Activated T-cell treated with anti-CD3 and anti-CD28 coated beads, Interleukin-2, amount 50 U/mL, for 48 hours (primary cell): ENCODE results near the gene CDC34.
"Not testable (repeated sequence)": the region's sequence is repeated elsewhere in the genome, so short reads cannot be mapped to it uniquely, and the experiment has no call there.

ENCODE experiments used
- DNase-seq, 2 experiments: peaks; one replicate each; pipeline ENCODE4 v3.0.0-alpha.2; 2020

CDC34 gene

GRCh38 chr19:574658-575526 is 43.3 kb downstream of the CDC34 start:
- DNase-seq = no peak

GRCh38 chr19:575527-576506 is 44.3 kb downstream of the CDC34 start:
- DNase-seq = no peak

GRCh38 chr19:576768-577438 is 45.3 kb downstream of the CDC34 start:
- no peak for DNase-seq

DNA sequence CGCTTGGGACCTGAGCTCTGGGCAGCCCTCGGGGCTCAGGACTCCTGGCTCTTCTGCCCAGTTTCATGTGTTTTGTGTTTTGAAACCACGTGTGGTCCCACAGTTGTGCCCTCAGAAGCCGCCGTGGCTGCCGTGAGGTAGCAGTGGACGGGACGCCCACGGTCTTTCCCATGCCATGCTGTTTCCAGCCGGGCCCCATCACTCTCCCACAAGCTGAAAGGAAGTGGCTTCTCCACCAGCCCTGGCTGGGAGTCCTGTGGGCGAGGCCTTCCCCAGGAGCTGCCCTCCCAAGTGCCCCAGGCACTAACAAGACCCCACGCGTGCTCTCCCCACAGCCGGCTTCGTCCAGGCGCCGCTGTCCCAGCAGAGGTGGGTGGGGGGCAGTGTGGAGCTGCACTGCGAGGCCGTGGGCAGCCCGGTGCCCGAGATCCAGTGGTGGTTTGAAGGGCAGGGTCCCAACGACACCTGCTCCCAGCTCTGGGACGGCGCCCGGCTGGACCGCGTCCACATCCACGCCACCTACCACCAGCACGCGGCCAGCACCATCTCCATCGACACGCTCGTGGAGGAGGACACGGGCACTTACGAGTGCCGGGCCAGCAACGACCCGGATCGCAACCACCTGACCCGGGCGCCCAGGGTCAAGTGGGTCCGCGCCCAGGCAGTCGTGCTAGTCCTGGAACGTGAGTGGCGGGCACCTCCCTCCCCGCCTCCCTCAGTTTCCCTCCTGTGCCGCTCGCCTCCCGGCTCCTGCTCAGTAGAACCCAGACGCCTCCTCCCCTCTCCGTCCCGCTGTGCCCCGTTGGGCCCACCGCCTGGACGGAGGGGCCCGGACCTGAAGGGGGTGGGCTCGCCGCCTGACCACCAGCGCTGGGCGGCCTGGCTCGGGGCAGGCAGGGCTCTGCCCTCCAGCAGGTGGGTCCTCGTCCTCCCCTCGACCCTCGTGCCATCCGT is 46.2 kb downstream of the CDC34 start:
- no peak for DNase-seq

DNA sequence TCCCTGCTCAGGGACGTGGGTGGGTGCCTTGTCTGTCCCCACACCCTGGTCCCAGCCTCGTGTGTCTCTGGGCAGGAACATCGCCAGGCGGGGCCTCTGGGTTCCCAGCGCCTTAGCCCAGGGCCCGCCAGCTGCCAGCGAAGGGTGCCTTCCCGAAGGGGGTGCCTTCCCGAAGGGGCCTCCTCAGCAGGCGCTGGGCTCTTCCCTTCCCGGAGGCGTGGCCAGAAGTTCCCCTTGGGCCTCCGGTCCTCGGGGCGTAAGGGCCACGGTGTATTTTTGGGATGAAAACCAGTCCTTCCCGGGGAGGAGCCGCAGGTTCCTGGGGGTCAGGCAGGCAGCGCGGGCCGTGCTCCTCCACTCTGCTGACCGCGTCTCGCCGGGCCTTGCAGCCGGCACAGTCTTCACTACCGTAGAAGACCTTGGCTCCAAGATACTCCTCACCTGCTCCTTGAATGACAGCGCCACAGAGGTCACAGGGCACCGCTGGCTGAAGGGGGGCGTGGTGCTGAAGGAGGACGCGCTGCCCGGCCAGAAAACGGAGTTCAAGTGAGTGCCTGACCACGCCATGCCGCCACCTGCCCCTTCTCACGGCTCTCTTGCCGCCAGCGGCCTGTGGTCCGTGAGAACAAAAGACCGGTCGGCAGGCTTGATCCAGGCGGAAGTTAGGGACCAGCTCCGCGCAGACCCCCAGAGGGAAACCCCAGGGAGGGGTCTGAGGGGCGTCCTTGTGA is 47.7 kb downstream of the CDC34 start:
- no peak for DNase-seq

DNA sequence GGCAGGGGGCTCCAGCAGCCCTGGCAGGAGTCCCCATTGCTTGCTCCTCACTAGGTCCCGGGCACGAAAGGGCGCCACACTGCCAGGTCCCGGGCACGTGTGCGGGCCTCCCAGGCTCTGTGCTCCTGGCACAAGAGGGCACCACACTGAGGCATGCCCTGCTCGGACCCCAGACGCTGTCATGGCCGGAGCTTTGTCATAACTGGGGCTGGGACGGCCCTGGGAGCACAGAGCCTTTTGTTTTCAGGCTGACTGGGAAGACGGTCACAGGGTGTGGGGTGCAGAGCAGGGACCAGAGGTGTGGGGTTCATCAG is 48.2 kb downstream of the CDC34 start:
- DNase-seq = no peak

GRCh38 chr19:580274-580835 is 48.8 kb downstream of the CDC34 start:
- no peak for DNase-seq

GRCh38 chr19:581399-582111 is 50.0 kb downstream of the CDC34 start:
- DNase-seq = no peak

GRCh38 chr19:582497-583197 is 51.1 kb downstream of the CDC34 start:
- DNase-seq = no peak

DNA sequence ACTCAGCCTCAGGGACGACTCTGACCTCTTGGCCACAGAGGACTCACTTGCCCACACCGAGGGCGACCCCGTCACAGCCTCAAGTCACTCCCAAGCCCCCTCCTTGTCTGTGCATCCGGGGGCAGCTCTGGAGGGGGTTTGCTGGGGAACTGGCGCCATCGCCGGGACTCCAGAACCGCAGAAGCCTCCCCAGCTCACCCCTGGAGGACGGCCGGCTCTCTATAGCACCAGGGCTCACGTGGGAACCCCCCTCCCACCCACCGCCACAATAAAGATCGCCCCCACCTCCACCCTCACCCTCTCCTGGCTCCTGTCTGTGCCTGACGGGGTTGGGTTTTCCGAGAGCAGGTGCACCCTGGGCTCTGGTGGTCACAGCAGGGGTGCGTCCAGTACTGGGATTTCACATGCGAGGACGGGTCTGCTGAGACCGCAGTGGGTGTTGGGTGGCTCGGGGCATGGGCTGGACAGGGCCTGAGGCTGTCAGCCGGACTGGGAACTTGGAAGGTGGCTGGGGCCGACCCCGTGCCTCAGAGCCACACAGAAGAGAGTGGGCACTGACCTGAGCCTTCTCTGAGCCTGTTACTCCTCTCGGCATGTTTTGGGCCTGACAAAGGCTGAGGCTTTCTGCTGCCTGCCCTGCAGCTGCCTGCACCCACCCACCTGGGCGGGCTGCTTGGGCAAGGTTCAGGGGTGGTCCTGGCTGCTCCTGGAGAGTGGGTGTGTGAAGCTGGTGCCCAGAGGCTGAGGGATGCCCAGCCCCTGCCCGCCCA is 51.8 kb downstream of the CDC34 start:
- no peak for DNase-seq

DNA sequence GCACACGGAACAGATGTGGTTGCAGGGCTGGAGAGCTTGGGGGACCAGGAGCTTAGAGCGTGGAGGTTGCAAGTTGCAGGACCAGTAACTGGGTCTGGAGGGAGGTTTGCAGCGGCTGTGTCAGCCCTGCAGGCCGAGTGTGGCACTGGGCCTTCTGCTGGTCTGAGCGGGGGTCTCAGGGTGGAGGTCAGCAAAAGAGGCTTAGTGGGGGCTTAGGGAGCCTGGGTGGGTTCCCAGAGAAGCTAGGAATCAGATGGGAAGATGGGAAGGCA is 52.3 kb downstream of the CDC34 start:
- DNase-seq = no peak

DNA sequence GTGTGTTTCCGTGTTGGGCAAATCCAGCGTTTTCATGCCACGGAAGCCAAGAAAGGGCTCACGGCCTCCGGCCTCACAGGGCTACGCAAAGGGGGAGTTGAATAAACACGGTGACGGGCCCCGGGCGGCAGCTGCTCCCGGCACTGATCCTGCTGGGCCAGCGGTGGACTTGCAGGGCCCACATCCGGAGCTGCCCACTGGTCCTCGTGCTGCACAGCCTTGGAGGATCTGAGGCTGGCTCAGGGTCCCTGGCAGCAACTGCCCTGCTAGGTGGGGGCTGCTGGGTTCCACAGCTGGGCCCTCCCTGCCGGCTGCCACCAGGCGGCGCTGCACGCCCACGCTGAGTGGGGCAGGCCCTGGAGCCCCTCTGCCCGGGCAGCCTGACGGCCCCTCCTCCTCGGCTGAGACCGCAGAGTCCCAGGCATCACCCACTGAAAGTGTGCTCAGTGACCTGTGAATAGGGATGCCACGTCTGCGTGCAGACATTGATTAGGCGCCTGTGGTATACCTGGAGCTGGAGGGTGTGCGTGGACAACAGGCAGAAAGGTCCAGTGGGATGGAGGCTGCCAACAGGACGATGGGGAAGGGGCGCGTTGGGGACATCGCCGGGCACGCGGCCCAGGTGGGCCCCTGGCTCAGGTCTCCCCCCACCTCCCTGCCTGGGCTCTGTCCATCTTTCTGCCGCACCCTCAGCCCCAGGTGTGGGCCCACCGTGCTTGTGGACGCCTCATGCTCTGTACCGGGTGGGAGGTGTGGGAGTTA is 52.9 kb downstream of the CDC34 start:
- DNase-seq = peak; percentile 73 to 83

- not testable (repeated sequence) for DNase-seq
These were observed 53.6 kb downstream of the CDC34 start for GRCh38 chr19:585146-585545.

DNA sequence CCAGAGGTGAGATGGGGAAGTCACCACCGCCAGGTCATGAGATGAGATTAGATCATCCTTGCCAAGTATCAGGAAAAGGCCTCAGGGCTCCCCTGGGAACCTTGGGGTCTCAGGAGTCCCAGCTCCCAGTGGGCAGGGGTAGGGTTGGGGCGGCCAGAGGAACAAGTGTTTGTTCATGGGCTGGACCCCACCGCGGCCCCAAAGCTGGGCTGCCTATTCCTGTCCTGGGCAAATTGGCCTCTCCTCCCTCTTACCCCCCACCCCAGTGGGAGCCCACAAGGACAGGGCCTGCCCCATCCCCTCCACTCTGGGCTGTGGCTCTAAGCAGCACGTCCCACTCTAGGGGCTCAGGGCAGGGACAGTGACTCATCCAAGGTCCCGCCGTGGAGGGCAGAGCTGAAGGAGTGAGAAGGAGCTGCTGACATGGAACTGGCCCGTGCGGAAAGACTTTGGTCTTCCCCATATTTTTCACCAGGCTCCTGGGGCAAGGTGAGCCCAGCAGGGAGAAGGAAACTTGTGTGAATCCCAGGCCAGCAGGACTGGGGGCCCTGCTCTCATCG is 54.1 kb downstream of the CDC34 start:
- no peak for DNase-seq

GRCh38 chr19:588093-588740 is 56.7 kb downstream of the CDC34 start:
- peak; percentile 80 to 85 for DNase-seq

GRCh38 chr19:588741-589692 is 57.5 kb downstream of the CDC34 start:
- no peak for DNase-seq
